NCI-H526 treated with DMSO at 0.1 percent for 48 hours (cell line): ENCODE results near the gene WDR6.

Experiments used
- DNase-seq: peaks from one replicate; lab custom pipeline; 2025; lab: John Stamatoyannopoulos, UW

Gene WDR6

GRCh38 chr3:49030321-49030720 is 23.1 kb downstream of the WDR6 start:
- DNase-seq: no peak

- no peak for DNase-seq
Measured at GRCh38 chr3:49032646-49033304, 25.6 kb downstream of the WDR6 start.

GRCh38 chr3:49034650-49035049 is 27.5 kb downstream of the WDR6 start:
- DNase-seq: no peak

GRCh38 chr3:49035281-49035680 is 28.1 kb downstream of the WDR6 start:
- DNase-seq: no peak

- no peak for DNase-seq
Measured at GRCh38 chr3:49053543-49053942, 46.4 kb downstream of the WDR6 start.

GRCh38 chr3:49054344-49054862 is 47.2 kb downstream of the WDR6 start:
- no peak for DNase-seq

- no peak for DNase-seq
Measured at GRCh38 chr3:49057268-49057667, 50.1 kb downstream of the WDR6 start.

- DNase-seq: no peak
Measured at GRCh38 chr3:49058011-49058410, 50.8 kb downstream of the WDR6 start.
